SK-N-SH treated with all-trans-retinoic acid at 6 μM for 48 hours (cell line): ENCODE data around the gene ACTL8.

Source experiments
- ATAC-seq: fragments of 200-7000 bp; cut with Tn5 transposase; 3 replicates; pipeline ENCODE4 v1.9.1; 2020; ENCODE audit warnings: mild to moderate bottlenecking, moderate library complexity
- ARNTL ChIP-seq: fragments of 450-650 bp; formaldehyde crosslinking; IDR thresholded peaks from 2 replicates; pipeline ENCODE4 v1.5.0; 2020; ENCODE audit warnings: low read depth, mild to moderate bottlenecking, moderate library complexity, borderline replicate concordance
- BACH2 ChIP-seq: fragments of 250-450 bp; sonication (Bioruptor Pico); IDR thresholded peaks from 2 replicates; pipeline ENCODE4 v1.9.0; 2021; ENCODE audit warnings: mild to moderate bottlenecking, borderline replicate concordance
- CSDC2 ChIP-seq: fragments of 250-450 bp; sonication (Bioruptor Pico); IDR thresholded peaks from 2 replicates; pipeline ENCODE4 v1.5.0; 2020; ENCODE audit warnings: mild to moderate bottlenecking, moderate library complexity
- ESRRG ChIP-seq: fragments of 250-450 bp; sonication (Bioruptor Pico); IDR thresholded peaks from 2 replicates; pipeline ENCODE4 v1.6.1; 2021; ENCODE audit warnings: mild to moderate bottlenecking
- GLIS3 ChIP-seq: fragments of 250-450 bp; sonication (Bioruptor Pico); IDR thresholded peaks from 2 replicates; pipeline ENCODE4 v1.5.0; 2020; ENCODE audit warnings: mild to moderate bottlenecking, moderate library complexity
- ISL1 ChIP-seq: fragments of 250-450 bp; sonication (Bioruptor Pico); IDR thresholded peaks from 2 replicates; pipeline ENCODE4 v2.1.2; 2022; ENCODE audit warnings: mild to moderate bottlenecking, moderate library complexity
- OSR1 ChIP-seq: fragments of 250-450 bp; sonication (Bioruptor Pico); IDR thresholded peaks from 2 replicates; pipeline ENCODE4 v1.8.0; 2022; ENCODE audit warnings: moderate library complexity, mild to moderate bottlenecking, inconsistent platforms
- PPARA ChIP-seq: fragments of 250-450 bp; sonication (Bioruptor Pico); IDR thresholded peaks from 2 replicates; pipeline ENCODE4 v1.5.0; 2020; ENCODE audit warnings: mild to moderate bottlenecking, borderline replicate concordance
- RARB ChIP-seq: fragments of 250-450 bp; sonication (Bioruptor Pico); IDR thresholded peaks from 2 replicates; pipeline ENCODE4 v1.8.0; 2021; ENCODE audit warnings: mild to moderate bottlenecking, moderate library complexity
- SNAI2 ChIP-seq: fragments of 250-450 bp; sonication (Bioruptor Pico); IDR thresholded peaks from 2 replicates; pipeline ENCODE4 v1.5.0; 2020; ENCODE audit warnings: mild to moderate bottlenecking, moderate library complexity
- TCF4 ChIP-seq: fragments of 250-450 bp; sonication (Bioruptor Pico); IDR thresholded peaks from 2 replicates; pipeline ENCODE4 v1.8.0; 2021; ENCODE audit warnings: mild to moderate bottlenecking, moderate library complexity, borderline replicate concordance
- TOX ChIP-seq: fragments of 250-450 bp; sonication (Bioruptor Pico); IDR thresholded peaks from 2 replicates; pipeline ENCODE4 v1.8.0; 2021; ENCODE audit warnings: mild to moderate bottlenecking, moderate library complexity, borderline replicate concordance
- ZC3H10 ChIP-seq: fragments of 250-450 bp; sonication (Bioruptor Pico); IDR thresholded peaks from 2 replicates; pipeline ENCODE4 v1.5.1; 2021; ENCODE audit warnings: mild to moderate bottlenecking, moderate library complexity
- ZFP3 ChIP-seq: fragments of 250-450 bp; sonication (Bioruptor Pico); IDR thresholded peaks from 2 replicates; pipeline ENCODE4 v1.5.0; 2020; ENCODE audit warnings: mild to moderate bottlenecking, moderate library complexity
- ZFP30 ChIP-seq: fragments of 450-650 bp; formaldehyde crosslinking; IDR thresholded peaks from 2 replicates; pipeline ENCODE4 v1.5.0; 2022; ENCODE audit warnings: mild to moderate bottlenecking, moderate library complexity
- ZNF8 ChIP-seq: fragments of 450-650 bp; formaldehyde crosslinking; IDR thresholded peaks from 2 replicates; pipeline ENCODE4 v1.5.0; 2020; ENCODE audit warnings: mild to moderate bottlenecking, moderate library complexity
- TF ChIP-seq, protein P1 (sequence below): fragments of 250-450 bp; sonication (Bioruptor Pico); IDR thresholded peaks from 2 replicates; pipeline ENCODE4 v1.8.0; 2021; ENCODE audit warnings: low read depth, mild to moderate bottlenecking, moderate library complexity, borderline replicate concordance
- TF ChIP-seq, protein P2 (sequence below): fragments of 250-450 bp; sonication (Bioruptor Pico); IDR thresholded peaks from 2 replicates; pipeline ENCODE4 v1.5.0; 2020; ENCODE audit warnings: mild to moderate bottlenecking, moderate library complexity
- TF ChIP-seq, protein P3 (sequence below): fragments of 250-450 bp; sonication (Bioruptor Pico); IDR thresholded peaks from 2 replicates; pipeline ENCODE4 v1.8.0; 2020; ENCODE audit warnings: mild to moderate bottlenecking, moderate library complexity, borderline replicate concordance

Gene ACTL8

DNA sequence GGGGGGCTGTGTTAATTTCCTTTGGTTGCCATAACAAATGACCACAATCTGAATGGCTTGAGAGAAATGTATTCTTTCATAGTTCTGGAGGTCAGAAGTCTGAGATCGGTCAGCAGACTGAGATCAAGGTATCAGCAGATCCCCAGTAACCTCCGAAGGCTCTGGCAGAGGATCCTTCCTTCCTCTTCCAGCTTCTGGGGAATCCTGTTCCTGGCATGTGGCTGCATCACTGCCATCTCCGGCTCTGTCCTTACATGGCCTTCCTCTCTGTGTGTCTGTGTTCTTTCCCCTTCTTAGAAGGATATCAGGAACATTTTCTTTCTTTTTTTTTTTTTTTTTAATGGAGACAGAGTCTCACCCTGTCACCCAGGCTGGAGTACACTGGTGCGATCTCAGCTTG is 25.8 kb downstream of the ACTL8 start:
- no peak for TF ChIP-seq ESRRG (CRISPR knock-in tag)
- TF ChIP-seq GLIS3 (CRISPR knock-in tag), result no peak
- no peak for TF ChIP-seq ARNTL (CRISPR knock-in tag)
- TF ChIP-seq PPARA (CRISPR knock-in tag), result no peak
- no peak for TF ChIP-seq SNAI2
- TF ChIP-seq RARB (CRISPR knock-in tag), result no peak
- TF ChIP-seq ZFP3, result no peak
- TF ChIP-seq ZC3H10 (CRISPR knock-in tag), result no peak

DNA sequence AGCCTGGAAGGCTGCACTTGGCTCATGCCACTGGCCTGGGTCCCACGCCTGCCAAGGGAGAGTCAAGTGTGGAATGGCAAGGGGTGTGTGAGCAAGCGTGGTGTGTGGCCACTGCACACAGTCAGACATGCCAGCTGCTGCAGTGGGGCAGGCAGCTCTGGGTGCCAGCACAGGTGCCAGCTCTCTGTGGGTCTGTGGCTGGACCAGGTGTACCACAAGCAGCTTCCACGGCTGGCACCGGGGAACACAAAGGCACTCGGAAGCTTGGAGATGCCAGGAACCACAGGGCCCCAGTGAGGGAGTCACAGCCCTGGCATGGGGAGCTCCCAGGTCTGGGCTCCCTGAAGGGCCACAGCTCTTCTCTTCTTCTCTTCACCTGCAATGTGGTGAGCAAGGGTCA is 34.8 kb downstream of the ACTL8 start:
- ATAC-seq, result no peak
- TF ChIP-seq ZFP3 (no peak), CSDC2 (CRISPR knock-in tag) (no peak), BACH2 (CRISPR knock-in tag) (no peak), ZC3H10 (CRISPR knock-in tag) (no peak), ZNF8 (no peak), ARNTL (CRISPR knock-in tag) (no peak), OSR1 (CRISPR knock-in tag) (no peak), ESRRG (CRISPR knock-in tag) (no peak), SNAI2 (no peak), RARB (CRISPR knock-in tag) (no peak), ISL1 (CRISPR knock-in tag) (no peak)
- TF ChIP-seq, protein P1, sequence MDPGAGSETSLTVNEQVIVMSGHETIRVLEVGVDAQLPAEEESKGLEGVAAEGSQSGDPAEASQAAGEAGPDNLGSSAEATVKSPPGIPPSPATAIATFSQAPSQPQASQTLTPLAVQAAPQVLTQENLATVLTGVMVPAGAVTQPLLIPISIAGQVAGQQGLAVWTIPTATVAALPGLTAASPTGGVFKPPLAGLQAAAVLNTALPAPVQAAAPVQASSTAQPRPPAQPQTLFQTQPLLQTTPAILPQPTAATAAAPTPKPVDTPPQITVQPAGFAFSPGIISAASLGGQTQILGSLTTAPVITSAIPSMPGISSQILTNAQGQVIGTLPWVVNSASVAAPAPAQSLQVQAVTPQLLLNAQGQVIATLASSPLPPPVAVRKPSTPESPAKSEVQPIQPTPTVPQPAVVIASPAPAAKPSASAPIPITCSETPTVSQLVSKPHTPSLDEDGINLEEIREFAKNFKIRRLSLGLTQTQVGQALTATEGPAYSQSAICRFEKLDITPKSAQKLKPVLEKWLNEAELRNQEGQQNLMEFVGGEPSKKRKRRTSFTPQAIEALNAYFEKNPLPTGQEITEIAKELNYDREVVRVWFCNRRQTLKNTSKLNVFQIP (CRISPR knock-in tag), result no peak
- TF ChIP-seq, protein P2, sequence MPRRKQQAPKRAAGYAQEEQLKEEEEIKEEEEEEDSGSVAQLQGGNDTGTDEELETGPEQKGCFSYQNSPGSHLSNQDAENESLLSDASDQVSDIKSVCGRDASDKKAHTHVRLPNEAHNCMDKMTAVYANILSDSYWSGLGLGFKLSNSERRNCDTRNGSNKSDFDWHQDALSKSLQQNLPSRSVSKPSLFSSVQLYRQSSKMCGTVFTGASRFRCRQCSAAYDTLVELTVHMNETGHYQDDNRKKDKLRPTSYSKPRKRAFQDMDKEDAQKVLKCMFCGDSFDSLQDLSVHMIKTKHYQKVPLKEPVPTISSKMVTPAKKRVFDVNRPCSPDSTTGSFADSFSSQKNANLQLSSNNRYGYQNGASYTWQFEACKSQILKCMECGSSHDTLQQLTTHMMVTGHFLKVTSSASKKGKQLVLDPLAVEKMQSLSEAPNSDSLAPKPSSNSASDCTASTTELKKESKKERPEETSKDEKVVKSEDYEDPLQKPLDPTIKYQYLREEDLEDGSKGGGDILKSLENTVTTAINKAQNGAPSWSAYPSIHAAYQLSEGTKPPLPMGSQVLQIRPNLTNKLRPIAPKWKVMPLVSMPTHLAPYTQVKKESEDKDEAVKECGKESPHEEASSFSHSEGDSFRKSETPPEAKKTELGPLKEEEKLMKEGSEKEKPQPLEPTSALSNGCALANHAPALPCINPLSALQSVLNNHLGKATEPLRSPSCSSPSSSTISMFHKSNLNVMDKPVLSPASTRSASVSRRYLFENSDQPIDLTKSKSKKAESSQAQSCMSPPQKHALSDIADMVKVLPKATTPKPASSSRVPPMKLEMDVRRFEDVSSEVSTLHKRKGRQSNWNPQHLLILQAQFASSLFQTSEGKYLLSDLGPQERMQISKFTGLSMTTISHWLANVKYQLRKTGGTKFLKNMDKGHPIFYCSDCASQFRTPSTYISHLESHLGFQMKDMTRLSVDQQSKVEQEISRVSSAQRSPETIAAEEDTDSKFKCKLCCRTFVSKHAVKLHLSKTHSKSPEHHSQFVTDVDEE (CRISPR knock-in tag), result no peak
- TF ChIP-seq, all 23 proteins: peak for 0

More for the DNA sequence above, 25.8 kb downstream of the ACTL8 start:
- no peak for ATAC-seq

DNA sequence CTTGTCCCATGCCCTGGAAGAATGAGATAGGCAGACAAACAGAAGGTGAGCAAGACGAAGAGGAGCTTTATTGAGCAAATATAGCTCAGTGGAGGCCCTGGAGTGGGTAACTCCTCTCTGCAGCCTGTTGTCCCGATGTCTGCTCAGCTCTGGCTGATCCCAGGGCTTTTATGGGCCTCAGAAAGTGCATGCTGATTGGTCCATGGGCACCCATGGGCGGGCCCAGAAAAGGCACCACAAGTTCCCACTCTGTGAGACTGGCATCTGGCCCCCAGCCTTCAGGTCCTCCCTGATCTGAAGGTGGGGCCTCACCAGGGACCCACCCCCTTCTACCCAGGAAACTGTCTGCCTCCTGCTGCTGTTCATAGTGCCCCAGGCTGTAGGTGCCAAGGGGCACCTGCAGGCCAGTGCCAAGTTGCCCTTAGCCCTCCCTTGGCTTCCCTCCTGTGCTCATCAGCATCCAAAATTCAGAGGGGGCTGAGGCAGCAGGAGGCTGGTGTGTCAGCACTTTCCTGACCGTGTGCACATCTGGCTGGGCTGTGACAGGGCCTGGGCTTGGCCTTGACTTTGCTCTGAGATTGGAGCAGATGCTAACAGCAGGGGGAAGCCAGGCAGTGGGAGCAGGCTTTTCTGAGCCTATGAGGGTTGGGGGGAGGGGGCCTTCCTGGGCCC is 35.4 kb downstream of the ACTL8 start:
- TF ChIP-seq ZFP3, result no peak
- no peak for TF ChIP-seq SNAI2
- TF ChIP-seq, protein P3, sequence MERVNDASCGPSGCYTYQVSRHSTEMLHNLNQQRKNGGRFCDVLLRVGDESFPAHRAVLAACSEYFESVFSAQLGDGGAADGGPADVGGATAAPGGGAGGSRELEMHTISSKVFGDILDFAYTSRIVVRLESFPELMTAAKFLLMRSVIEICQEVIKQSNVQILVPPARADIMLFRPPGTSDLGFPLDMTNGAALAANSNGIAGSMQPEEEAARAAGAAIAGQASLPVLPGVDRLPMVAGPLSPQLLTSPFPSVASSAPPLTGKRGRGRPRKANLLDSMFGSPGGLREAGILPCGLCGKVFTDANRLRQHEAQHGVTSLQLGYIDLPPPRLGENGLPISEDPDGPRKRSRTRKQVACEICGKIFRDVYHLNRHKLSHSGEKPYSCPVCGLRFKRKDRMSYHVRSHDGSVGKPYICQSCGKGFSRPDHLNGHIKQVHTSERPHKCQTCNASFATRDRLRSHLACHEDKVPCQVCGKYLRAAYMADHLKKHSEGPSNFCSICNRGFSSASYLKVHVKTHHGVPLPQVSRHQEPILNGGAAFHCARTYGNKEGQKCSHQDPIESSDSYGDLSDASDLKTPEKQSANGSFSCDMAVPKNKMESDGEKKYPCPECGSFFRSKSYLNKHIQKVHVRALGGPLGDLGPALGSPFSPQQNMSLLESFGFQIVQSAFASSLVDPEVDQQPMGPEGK (CRISPR knock-in tag), result no peak
- TF ChIP-seq, protein P1 (CRISPR knock-in tag), result no peak
- no peak for TF ChIP-seq BACH2 (CRISPR knock-in tag)
- no peak for TF ChIP-seq ESRRG (CRISPR knock-in tag)
- no peak for TF ChIP-seq TOX (CRISPR knock-in tag)
- no peak for TF ChIP-seq TCF4
- TF ChIP-seq ZC3H10 (CRISPR knock-in tag), result no peak
- no peak for TF ChIP-seq OSR1 (CRISPR knock-in tag)
- no peak for ATAC-seq

DNA sequence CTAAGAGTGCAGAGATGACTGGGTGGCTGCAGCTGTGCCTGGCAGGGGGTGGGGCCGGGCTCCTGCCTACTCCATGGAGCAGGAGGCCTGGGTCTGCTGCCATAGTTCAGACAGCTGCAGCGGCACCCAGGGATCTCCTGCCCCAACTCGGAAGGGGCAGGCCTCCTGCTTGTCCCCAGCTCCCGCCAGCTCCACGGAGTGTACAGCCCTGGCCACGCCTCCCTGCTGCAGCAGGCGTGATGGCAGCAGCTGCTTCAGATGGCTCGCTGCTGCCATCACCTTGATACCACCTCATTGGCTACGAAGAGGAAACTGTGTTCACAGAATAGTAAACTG is 35.9 kb downstream of the ACTL8 start:
- TF ChIP-seq, protein P3 (CRISPR knock-in tag), result no peak
- TF ChIP-seq CSDC2 (CRISPR knock-in tag) (no peak), TOX (CRISPR knock-in tag) (no peak), ZFP3 (no peak), ISL1 (CRISPR knock-in tag) (no peak), ZFP30 (no peak), PPARA (CRISPR knock-in tag) (no peak), RARB (CRISPR knock-in tag) (no peak), OSR1 (CRISPR knock-in tag) (no peak), SNAI2 (no peak)
- TF ChIP-seq, protein P2 (CRISPR knock-in tag), result no peak
- TF ChIP-seq, protein P1 (CRISPR knock-in tag), result no peak
- ATAC-seq, result no peak
